ENCODE results near the gene NFKBIE. TPM values are rescaled to one million over a fixed set of nuclear protein-coding genes. Genes with fewer than 3 reads are reported as not detected.
"Not testable (repeated sequence)": the region's sequence is repeated elsewhere in the genome, so short reads cannot be mapped to it uniquely, and the experiment has no call there.

The NFKBIE gene, protein sequence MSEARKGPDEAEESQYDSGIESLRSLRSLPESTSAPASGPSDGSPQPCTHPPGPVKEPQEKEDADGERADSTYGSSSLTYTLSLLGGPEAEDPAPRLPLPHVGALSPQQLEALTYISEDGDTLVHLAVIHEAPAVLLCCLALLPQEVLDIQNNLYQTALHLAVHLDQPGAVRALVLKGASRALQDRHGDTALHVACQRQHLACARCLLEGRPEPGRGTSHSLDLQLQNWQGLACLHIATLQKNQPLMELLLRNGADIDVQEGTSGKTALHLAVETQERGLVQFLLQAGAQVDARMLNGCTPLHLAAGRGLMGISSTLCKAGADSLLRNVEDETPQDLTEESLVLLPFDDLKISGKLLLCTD
- total RNA-seq (2014; rRNA removed; shearing (Covaris generic)), result 11.2 and 19.3 TPM in 2 replicates

DNA sequence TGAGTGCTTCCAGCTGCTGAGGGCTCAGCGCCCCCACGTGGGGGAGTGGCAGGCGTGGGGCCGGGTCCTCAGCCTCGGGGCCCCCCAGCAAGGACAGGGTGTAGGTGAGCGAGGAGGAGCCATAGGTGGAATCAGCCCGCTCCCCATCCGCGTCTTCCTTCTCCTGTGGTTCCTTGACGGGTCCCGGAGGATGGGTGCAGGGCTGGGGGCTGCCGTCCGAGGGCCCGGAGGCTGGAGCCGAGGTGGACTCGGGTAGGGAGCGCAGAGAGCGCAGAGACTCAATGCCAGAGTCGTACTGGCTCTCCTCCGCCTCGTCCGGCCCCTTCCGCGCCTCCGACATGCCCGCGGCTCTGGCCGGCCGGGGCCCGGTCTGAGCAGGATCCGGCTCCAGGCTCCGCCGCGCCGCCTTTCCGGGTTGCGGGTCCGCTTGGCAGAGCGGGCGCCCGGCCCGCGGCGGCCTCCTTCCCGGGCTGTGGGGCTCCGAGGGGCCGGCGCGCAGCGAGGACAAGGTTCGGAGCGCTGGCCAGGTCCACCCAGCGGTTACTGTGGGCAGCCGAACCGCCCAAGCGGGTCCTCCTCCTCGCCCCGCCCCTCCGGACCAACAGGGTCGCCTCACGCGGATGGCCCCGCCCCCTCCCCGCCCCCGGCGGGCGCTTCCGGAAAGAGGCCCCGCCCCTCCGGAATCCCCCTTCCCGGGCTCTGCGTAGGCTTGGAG is at the start of gene NFKBIE:
NFKBIE (minus strand) TSS at position 545 of the 715 bp plus-strand sequence; CDS start at position 340, 205 bp downstream.
- DNase-seq (ENCODE audit: low spot score), result peak; percentile 88

DNA sequence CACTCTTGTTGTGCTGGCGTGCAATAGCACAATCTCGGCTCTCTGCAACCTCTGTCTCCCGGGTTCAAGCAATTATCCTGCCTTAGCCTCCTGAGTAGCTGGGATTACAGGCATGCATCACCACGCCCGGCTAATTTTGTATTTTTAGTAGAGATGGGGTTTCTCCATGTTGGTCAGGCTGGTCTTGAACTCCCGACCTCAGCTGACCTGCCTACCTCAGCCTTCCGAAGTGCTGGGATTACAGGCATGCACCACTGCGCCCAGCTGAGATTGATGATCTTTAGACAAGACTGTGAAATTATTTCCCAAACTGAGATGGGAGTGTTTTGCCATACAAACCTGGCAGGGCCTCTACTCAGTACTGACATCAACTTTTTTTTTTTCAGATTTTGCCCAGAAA is 49.3 kb upstream of the NFKBIE start:
- not testable (repeated sequence) for DNase-seq (ENCODE audit: low spot score)

DNA sequence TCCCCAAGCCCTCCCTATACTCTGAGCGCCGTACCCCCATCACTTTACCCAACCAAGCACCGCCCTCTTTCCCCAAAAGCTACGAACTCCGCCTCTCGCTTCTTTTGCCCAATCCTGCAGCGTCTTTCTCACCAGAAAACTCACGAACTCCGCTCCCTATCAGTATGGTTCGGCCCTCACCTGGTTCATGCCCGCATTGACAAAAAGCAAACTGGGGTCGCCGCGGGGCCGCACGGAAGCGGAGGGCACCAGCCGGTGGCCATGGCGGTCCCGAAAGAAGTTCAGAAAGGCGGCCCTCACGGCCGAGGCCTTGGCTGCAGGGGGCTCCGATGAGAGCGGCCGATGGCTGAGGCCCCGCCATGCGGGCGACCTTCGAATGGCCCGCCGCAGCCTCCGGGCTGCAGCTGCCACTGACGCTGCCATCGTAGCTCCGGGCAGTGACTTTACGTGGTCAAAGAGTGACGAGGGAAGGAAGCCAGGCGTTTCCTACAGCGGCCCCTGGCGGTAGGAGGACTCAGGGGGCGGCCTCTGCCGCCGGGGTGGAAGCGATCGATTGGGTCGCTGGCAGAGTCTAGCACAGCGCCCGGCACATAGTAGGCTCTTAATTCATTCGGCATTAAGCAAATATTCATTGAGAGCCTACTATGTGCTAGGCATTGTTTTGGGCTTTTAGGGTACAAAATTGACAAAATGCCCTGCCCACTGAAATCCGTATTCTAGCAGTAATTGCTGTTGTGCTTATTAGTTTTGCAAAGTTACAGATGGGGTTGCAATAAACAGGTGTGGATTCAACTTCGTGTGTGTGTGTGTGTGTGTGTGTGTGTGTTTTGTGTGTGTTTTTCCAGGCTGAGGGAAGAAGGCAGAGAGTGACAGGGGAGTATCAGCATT is 47.8 kb upstream of the NFKBIE start, which contains the start of gene AARS2:
AARS2 (minus strand) TSS at position 447 of the 888 bp plus-strand sequence; CDS start at position 423, 24 bp downstream.
- peak; percentile 92 for DNase-seq (ENCODE audit: low spot score)

DNA sequence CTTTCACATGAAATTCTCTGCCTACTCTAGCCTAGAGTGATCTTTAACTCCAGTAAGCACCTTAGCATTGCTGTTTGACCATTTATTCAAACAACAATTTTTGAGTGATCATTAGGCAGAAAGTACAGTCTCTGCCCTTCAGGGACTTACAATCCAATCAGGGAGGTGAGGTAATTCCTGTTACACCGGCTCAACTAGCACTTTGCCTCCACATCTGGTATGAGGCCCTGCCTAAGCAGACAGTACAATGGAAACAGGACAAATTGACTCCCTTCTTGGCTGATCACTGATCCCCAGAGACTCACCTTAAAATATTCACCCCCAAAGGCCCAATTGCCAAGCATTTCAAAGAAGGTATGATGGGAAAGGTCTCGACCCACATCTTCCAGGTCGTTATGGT is 46.4 kb upstream of the NFKBIE start:
- no peak for DNase-seq (ENCODE audit: low spot score)

DNA sequence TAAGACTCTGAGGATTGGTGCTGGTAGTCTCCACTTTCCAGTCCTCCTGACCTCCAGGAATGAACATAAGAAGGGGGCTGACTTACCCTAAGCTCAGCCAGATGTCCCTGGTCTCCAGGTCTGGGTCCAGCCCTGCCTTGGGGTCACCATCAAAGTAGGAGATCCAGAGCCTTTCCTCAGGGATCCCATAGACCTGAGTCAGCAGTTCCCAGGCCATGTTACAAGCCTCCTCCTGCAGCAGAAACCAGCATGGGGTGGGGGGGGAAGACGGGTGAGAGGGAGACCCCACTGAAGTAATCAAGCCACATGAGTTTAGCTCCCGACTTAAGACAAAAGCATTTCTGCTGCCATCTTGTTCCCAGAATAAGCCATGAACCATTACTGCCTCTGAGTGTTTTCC is 46.0 kb upstream of the NFKBIE start:
- DNase-seq (ENCODE audit: low spot score), result no peak

DNA sequence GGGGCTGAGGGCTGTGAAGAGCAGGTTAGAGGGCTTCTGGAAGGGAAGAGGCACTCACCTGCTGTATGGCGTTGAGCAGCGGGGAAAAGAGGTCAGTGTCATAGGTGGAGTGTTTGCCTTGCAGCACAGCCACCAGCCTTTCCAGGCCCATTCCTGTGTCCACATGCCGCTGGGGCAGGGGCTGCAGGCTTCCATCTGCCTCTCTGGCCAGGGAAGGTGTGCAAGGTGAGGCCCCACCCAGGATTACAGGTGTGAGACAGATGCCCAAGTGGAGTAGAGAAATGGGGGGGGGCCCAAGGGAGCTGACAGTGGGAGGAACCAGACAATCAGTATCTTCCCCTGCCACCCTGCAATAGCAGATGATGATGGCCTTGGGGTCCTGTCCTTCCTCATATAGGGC is 44.9 kb upstream of the NFKBIE start:
- no peak for DNase-seq (ENCODE audit: low spot score)

DNA sequence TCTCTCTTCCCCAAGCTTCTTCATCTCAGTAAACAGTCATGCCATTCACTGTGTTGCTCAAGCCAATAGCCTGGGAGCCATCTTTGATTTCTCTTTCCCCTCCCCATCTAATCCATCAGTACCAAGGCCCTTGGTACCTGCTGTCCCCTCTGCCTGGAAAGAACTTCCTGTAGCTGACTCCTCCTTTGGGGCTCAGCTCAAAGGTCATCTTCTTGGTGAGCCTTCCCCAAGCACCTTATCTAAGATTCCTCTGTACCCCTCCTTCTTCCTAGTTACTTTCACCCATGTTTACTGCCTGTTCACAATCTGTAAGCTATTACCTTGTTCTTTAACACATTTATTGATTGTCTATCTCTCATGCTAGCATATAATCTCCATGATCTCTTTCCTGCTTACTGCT is 44.3 kb upstream of the NFKBIE start:
- no peak for DNase-seq (ENCODE audit: low spot score)

DNA sequence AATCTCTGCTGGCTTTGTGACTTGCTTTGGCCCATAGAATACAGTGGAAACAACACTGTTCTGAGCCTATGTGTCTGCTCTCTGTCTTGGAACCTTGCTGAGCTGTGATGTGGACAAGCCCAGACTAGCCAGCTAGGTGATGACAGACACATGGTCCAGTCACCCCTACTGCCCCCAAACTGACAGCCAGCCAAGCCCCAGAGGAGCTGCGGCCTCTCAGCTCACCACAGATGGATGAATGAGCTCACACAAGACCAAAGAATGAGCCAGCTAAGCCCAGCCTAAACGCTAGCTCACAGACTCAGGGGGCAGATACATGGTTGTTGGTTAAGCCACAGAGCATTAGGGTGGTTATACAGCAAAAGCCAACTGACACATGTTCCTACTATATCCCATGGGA is 43.7 kb upstream of the NFKBIE start:
- DNase-seq (ENCODE audit: low spot score), result no peak

DNA sequence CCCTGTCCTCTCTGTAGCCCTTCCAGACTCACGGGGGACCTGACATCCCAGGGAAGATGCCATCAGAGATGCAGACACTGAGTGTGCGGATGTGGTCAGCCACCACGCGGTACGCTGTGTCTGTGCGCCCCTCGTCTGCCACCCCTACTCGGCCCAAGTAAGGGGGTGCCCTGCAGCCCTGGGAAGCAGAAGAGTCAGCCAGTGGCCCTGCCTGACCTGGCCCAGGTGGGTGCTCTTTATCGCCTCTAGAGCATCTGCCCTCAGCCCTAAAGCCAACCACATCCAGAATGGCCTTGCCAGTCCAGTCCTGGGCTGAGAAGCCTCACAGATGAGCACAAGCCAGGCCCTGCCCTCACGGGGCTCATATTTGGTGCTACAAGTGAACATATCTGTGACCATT is 41.9 kb upstream of the NFKBIE start:
- no peak for DNase-seq (ENCODE audit: low spot score)

DNA sequence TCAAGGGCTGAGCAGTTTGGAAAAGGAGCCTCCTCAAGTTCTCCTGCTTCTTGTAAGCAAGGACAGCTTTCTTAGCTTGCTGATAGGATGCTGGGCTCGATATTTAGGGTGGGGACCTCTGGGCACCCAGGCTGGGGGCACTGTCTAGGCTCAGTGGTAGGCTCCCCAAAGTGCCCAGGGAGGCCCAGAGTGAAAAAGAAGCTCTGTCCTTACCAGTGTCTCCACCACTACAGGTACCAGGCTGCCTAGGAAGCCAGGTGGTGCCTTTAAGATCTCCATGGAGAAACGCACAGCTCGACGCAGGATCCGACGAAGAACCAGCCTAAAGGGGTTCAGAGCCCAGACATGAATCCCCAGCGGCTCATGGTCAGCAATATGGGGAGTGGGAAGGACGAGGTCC is 41.4 kb upstream of the NFKBIE start:
- no peak for DNase-seq (ENCODE audit: low spot score)

DNA sequence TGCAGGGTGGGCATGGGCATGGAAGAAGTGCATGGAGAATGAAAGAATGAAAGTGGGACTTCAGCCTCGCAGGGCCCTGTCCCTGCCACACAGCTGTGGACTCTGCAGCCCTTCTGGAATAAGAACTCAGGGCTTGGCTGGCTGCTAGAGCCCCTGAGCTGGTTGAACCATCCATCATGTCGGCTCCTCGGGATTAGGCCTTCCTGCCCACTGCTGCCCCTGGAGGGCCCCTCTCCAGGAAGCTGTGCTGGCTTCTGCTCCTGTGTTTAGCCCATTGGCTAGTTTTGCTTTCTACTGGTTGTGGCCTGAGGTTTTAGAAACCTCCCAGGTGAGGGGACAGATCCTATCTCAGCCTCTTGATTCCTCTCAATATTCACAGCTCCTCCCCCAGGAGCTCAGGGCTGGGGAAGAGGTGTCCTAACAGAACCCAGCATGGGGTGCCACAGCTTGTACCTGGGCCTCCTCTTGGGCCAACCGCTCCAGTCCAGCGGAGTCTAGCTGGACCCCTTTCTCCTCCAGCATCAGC is 39.9 kb upstream of the NFKBIE start:
- no peak for DNase-seq (ENCODE audit: low spot score)

DNA sequence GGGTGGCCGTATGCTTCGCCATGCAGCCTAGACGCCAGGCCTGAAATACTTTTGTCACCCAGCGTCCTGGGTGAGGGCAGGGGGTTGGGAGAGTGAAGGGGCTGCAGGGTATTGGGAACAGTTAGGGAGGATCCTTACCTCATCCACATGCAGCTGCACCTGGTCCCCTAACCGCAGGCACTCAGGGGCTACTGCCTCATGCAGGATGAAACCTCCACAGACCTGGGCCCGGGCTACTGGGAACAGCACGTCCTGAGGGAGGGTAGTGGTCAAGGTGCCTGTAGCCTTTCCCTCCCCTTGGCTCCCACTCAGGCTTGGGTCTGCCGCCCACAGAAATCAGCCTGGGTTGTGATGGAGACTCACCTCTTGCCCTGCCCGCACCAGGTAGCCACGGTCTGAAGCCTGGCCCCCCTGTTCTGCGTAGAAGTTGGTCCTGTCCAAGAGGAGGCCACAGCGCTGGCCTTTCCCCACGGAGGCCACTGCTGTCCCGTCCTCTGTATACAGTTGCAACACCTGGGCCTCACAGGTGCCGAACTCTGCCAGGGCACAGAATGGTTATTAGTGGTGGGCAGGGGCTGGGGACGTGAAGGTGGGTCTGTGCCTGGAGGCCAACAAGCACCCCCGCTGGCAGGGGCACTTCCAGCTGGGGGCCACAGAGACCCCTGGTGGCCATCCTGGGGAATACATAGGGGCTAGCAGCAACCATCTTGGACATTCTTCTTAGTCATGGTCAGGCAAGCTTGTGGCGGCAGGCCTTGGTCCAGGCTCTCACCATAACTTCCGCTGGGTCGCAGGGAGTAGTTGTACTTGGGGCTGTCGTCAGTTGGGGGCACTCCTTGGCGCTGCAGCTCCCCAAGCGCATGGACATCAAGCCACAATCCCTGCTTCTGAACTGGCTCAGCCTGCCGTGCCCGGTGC is 39.2 kb upstream of the NFKBIE start:
- peak; percentile 25 for DNase-seq (ENCODE audit: low spot score)

DNA sequence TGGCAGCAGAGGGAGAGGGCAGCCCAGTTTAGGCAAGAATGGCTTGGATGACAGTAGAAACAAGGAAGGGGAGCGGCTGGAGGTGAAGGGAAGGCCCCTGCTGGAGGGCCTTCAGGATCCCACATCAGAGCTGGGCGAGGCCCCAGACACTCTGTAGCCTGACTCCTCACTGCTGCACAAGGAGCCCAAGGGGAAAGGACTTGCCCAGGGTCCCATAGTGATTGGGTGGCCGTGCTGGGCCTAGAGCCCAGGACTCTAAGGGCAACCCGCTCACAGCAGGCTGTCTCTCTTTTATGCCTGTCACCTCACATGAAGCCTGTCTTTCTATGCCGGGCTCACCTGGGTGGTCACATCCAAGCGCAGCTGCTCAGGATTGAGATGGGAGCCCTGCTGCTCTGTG is 38.5 kb upstream of the NFKBIE start:
- no peak for DNase-seq (ENCODE audit: low spot score)

DNA sequence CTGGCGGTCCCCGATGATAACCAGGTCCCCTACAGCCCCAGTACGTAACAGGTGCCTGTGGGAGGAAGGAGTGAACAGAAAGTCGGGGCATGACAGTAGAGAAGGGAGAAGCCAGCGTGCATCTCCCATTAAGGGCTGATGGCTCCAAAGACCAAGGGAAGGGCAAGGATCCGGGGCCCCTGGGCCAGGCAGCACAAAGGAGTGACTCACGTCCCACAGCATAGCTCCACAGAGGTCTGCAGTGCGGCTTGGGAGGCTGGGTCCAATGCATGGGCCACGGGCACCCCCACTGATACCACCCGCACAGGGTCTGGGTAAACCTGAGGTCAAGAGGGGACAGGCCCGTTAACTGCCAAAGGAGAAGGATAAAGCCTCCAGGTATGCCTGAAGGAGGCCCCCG is 37.5 kb upstream of the NFKBIE start:
- no peak for DNase-seq (ENCODE audit: low spot score)

DNA sequence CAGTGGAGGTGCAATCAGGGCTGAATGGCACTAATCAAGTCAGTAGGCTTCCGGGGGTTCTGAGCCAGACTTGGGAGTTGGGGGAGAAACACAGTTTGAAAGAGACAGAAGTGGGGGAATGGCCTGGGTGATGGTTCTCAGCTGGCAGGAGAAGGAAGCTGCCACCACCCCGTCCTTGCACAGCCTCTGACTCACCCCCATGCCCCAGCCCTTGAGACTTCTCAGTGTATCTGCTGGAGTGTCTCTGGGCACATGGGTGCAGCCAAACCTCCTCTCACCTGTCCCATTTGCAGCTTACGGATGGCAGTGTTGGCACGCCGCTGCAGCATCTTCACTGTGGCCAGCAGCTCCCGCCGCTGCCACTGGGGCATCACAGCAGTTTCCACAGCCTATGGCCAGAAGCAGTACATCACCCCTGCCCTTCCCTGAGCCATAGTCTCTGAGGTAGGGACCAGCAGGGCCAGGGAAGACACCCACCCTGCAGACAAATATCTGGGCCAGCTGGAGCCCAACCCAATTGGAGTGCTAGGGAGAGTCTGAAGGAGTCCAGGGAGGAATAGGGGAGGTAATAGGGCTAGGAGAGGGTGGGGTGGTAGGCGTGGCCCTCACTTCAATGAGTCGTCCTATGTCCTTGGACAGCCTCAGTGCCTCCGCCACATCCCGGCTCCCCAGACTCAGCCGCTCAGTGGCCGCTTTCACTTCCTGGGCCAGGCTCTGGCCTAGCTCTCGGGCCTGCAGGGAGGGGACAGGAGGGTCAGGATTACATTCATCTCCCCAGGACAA is 36.6 kb upstream of the NFKBIE start:
- no peak for DNase-seq (ENCODE audit: low spot score)

DNA sequence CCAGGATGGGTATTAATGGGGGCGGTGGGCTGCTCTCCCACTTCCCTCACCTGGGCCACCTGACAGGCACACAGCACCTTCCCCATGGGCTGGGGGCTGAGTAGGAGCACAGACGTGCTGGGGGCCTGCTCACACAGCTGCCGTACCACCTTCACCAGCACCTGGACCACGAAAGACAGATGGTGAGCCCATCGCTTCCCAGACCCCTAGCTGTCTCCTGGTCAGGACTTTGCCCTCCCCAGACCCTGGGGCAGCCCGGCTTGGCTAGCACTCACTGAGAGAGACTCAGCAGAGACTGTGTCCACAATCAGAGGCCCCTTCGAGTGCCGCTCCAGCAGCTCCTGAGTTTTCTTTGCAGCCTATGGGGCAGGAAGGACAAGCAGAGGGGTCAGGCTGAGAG is 35.8 kb upstream of the NFKBIE start:
- no peak for DNase-seq (ENCODE audit: low spot score)

DNA sequence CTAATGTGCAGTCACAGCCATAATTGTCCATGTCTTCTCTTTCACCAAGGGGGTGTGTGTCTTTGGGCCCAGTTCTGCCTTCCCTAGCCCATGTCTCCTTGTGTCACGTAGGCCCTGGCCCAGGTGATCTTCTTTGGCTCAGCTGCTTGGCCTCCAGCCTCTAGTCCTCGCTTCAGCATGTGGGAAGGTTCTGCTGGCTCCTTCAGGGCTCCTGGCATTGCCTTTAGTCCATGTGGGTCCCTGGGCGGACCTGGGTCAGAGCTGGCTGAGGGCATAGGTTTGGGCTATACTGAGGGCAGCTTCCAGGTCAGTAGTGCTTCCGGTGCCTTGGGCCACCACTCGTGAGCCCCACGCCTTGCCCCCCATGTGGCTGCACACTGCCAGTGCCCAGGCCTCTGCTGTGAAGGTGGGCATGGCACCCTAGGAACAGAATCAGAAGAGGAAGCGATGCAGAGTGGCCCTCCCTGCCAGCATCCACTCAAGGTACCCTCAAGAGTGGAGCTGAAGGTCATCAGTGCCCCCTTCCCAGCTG is 35.0 kb upstream of the NFKBIE start:
- no peak for DNase-seq (ENCODE audit: low spot score)

DNA sequence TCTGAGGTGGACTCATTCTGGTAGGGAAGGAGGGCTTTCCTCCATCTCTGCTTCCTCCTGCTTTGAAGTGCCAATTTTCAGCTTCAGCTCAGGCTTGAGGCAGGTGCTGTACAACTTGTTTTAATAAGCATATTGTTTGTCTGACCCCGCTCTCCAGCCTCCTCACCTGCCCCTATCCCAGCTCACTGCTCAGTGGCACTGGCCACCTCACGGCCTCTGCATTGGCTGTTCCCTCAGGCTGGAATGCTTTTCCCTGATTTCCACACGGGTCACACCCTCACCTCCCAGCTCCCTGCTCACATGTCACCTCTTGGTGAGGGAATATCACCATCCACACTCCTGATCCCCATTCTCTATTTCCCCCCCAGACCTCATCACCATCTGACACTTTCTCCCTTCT is 33.5 kb upstream of the NFKBIE start:
- no peak for DNase-seq (ENCODE audit: low spot score)

DNA sequence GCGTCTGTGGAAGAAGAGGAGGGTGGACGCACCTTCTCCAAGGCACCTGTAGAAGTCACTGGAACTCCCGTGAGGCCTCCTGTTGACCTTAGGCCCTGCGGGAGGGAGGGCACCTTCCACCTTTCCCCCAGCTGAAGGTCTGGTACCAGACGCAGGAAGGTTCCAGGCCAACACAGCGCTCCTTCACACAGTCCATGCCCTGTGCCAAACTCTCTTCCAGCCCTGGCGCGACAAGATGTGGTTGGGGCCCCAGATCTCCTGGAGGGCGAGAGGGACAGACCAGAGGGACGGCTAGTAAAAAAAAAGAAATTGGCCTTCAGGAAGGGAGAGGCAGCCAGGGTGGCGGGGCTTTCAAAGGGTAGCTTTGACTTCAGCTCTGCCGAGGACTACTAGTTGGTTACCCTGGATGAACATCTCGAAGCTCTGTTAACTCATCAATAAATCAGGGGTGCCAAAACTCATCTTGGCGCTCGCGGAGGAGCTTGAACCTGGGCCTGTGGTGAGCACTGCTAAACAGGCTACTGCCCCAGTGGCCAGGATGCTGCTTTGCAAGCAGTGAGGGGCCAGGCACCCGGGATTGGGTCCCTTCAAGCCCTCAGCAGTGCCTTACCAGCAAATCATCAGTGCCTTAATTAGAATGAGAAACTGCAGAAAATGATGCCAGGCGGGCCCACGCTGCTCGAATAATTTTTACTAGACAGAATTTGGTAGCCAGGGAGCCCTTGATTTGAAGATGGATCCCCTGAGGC is 32.9 kb upstream of the NFKBIE start:
- DNase-seq (ENCODE audit: low spot score), result no peak
